A549 (cell line): Measurements from ENCODE around the gene CCDC66. TPM values are rescaled to one million over a fixed set of nuclear protein-coding genes. Genes with fewer than 3 reads are reported as not detected.

Experiments
- ATAC-seq, 2 experiments: fragments of 200-7000 bp in 1 of 2; fragments of >200 bp in 1 of 2; cut with Nextera tagmentation in 1 of 2; cut with Tn5 transposase in 1 of 2; 3 replicates each; pipeline versions ENCODE4 v1.8.0 to v1.9.1; 2018 to 2020; ENCODE audit warnings: mild to moderate bottlenecking in 1 of 2, moderate library complexity in 1 of 2
- CTCF ChIA-PET: fragments of 300-600 bp; sonication (Branson Sonifier 250); formaldehyde crosslinking; extraction: SDS; loops from one replicate; lab custom pipeline; 2021; ENCODE audit warnings: antibody characterized with exemption, inconsistent platforms; lab: Yijun Ruan, JAX
- POLR2A ChIA-PET: fragments of 350-600 bp; formaldehyde crosslinking; extraction: SDS; loops from one replicate; lab custom pipeline; 2021; ENCODE audit warnings: antibody characterized with exemption, inconsistent platforms; lab: Yijun Ruan, JAX
- DNase-seq, 2 experiments: peaks; one replicate each; pipeline versions ENCODE4 v3.0.0 to v3.0.0-alpha.2; 2011 to 2016; ENCODE audit warnings: low read depth in 1 of 2, low spot score in 1 of 2
- FAIRE-seq: peaks from 2 replicates; lab custom pipeline; 2011; peaks lifted over from hg19 to GRCh38; lab: Jason Lieb, UNC
- H3K27ac ChIP-seq, 2 experiments: fragments of >200 bp; sonication (Bioruptor Twin); formaldehyde crosslinking; 3 replicates each; pipeline ENCODE4 v1.5.1; 2016 to 2017
- H3K4me1 ChIP-seq: fragments of >200 bp; sonication (Bioruptor Twin); formaldehyde crosslinking; 3 replicates; pipeline ENCODE4 v1.6.1; 2016
- H3K4me2 ChIP-seq: fragments of >200 bp; sonication (Bioruptor Twin); formaldehyde crosslinking; 3 replicates; pipeline ENCODE4 v1.6.1; 2016
- H3K4me3 ChIP-seq: fragments of >200 bp; sonication (Bioruptor Twin); formaldehyde crosslinking; 3 replicates; pipeline ENCODE4 v1.5.1; 2016
- H3K9me3 ChIP-seq: fragments of >200 bp; sonication (Bioruptor Twin); formaldehyde crosslinking; 3 replicates; pipeline ENCODE4 v1.6.1; 2016
- ATOH8 ChIP-seq: fragments of 250-450 bp; sonication (Bioruptor Pico); IDR thresholded peaks from 2 replicates; pipeline ENCODE4 v1.5.0; 2020; ENCODE audit warnings: low read depth, mild to moderate bottlenecking, moderate library complexity
- BHLHE40 ChIP-seq: IDR thresholded peaks from 2 replicates; pipeline ENCODE4 v1.6.1; 2012; ENCODE audit warnings: low read depth, low read length, inconsistent platforms
- CBX2 ChIP-seq: fragments of 200-600 bp; sonication (generic); IDR thresholded peaks from 2 replicates; pipeline ENCODE4 v1.6.1; 2016; ENCODE audit warnings: low read depth, mild to moderate bottlenecking, borderline replicate concordance
- CHD2 ChIP-seq: fragments of 150-350 bp; IDR thresholded peaks from 2 replicates; pipeline ENCODE4 v1.6.1; 2014; ENCODE audit warnings: low read length; ENCODE audit not compliant: partially characterized antibody
- EHMT2 ChIP-seq: fragments of 200-600 bp; sonication (generic); IDR thresholded peaks from 2 replicates; pipeline ENCODE4 v1.6.1; 2016; ENCODE audit warnings: antibody characterized with exemption, low read depth, mild to moderate bottlenecking, moderate library complexity
- ELK1 ChIP-seq: fragments of 150-350 bp; IDR thresholded peaks from 2 replicates; pipeline ENCODE4 v1.6.1; 2014; ENCODE audit warnings: low read depth, mild to moderate bottlenecking, low read length
- FOSB ChIP-seq: fragments of 250-450 bp; sonication (Bioruptor Pico); IDR thresholded peaks from 2 replicates; pipeline ENCODE4 v1.5.0; 2020; ENCODE audit warnings: mild to moderate bottlenecking, moderate library complexity
- FOSL2 ChIP-seq, 2 experiments: fragments of 450-650 bp in 1 of 2; fragments of >200 bp in 1 of 2; sonication (Bioruptor Twin) in 1 of 2; formaldehyde crosslinking; IDR thresholded peaks; 2 replicates each; pipeline versions ENCODE4 v1.5.0 to v1.6.1; 2016 to 2020; ENCODE audit warnings: mild to moderate bottlenecking in 1 of 2, moderate library complexity in 1 of 2
- HOXA7 ChIP-seq: fragments of 250-450 bp; sonication (Bioruptor Pico); IDR thresholded peaks from 2 replicates; pipeline ENCODE4 v1.5.0; 2020; ENCODE audit warnings: mild to moderate bottlenecking, moderate library complexity
- HOXB13 ChIP-seq: fragments of 250-450 bp; sonication (Bioruptor Pico); IDR thresholded peaks from 2 replicates; pipeline ENCODE4 v1.5.0; 2020; ENCODE audit warnings: low read depth, mild to moderate bottlenecking, moderate library complexity
- HOXB5 ChIP-seq: fragments of 250-450 bp; sonication (Bioruptor Pico); IDR thresholded peaks from 2 replicates; pipeline ENCODE4 v1.5.0; 2020; ENCODE audit warnings: mild to moderate bottlenecking, moderate library complexity
- JUN ChIP-seq, 2 experiments: fragments of >200 bp; sonication (Bioruptor Twin); formaldehyde crosslinking; IDR thresholded peaks; 2 replicates in 1 of 2; 3 replicates in 1 of 2; pipeline ENCODE4 v1.6.1; 2016 to 2017
- JUNB ChIP-seq: fragments of >200 bp; sonication (Bioruptor Twin); formaldehyde crosslinking; IDR thresholded peaks from 2 replicates; pipeline ENCODE4 v1.6.1; 2016
- KDM1A ChIP-seq: fragments of 200-600 bp; sonication (generic); IDR thresholded peaks from 2 replicates; pipeline ENCODE4 v1.6.1; 2016; ENCODE audit warnings: low read depth, mild to moderate bottlenecking
- MAX ChIP-seq: IDR thresholded peaks from 2 replicates; pipeline ENCODE4 v1.6.1; 2012
- MYC ChIP-seq: IDR thresholded peaks from 2 replicates; pipeline ENCODE4 v1.6.1; 2012; ENCODE audit warnings: mild to moderate bottlenecking, inconsistent platforms, low read length, improper control_type of control experiment, borderline replicate concordance
- NPAS2 ChIP-seq: fragments of 250-450 bp; sonication (Bioruptor Pico); IDR thresholded peaks from 2 replicates; pipeline ENCODE4 v1.8.0; 2022; ENCODE audit warnings: mild to moderate bottlenecking, moderate library complexity, borderline replicate concordance
- PBX3 ChIP-seq: IDR thresholded peaks from 2 replicates; pipeline ENCODE4 v1.6.1; 2012
- POLR2AphosphoS2 ChIP-seq: conservative IDR thresholded peaks from 2 replicates; pipeline ENCODE4 v1.6.1; 2012; ENCODE audit warnings: low read length, improper control_type of control experiment, inconsistent platforms
- RAD21 ChIP-seq, 2 experiments: fragments of >200 bp in 1 of 2; sonication (Bioruptor Twin) in 1 of 2; formaldehyde crosslinking in 1 of 2; IDR thresholded peaks in 1 of 2; conservative IDR thresholded peaks in 1 of 2; 2 replicates in 1 of 2; 3 replicates in 1 of 2; pipeline ENCODE4 v1.6.1; 2012 to 2018; ENCODE audit warnings: inconsistent platforms in 1 of 2
- RNF2 ChIP-seq: fragments of 200-600 bp; sonication (generic); IDR thresholded peaks from 2 replicates; pipeline ENCODE4 v1.6.1; 2016; ENCODE audit warnings: low read depth, mild to moderate bottlenecking, antibody characterized with exemption, moderate library complexity, borderline replicate concordance
- SMC3 ChIP-seq: fragments of >200 bp; sonication (Bioruptor Twin); formaldehyde crosslinking; IDR thresholded peaks from 3 replicates; pipeline ENCODE4 v1.6.1; 2018; ENCODE audit warnings: inconsistent platforms
- TFCP2L1 ChIP-seq: fragments of 250-450 bp; sonication (Bioruptor Pico); IDR thresholded peaks from 2 replicates; pipeline ENCODE4 v1.5.0; 2021; ENCODE audit warnings: mild to moderate bottlenecking
- USF2 ChIP-seq: fragments of 450-650 bp; IDR thresholded peaks from 2 replicates; pipeline ENCODE4 v1.6.1; 2014; ENCODE audit warnings: antibody characterized with exemption
- WGBS: methylation state at CpG from one replicate; pipeline ENCODE4 v1.1.6; 2017; ENCODE audit errors: missing lambda C conversion rate; 5-methylcytosine and 5-hydroxymethylcytosine counted together
- polyA plus RNA-seq, 4 experiments: library from polyadenylated mRNA; depleted of rRNA in 3 of 4; stranded (reverse); fragments of >200 nt; fragmentation: RNase III in 1 of 4; extraction: RNeasy Plus Mini Kit Qiagen cat#74134 plus additional on column Dnase treatment in 1 of 4; gene quantifications; 2 replicates in 3 of 4; 3 replicates in 1 of 4; pipeline ENCODE4 v1.2.3, GENCODE V29; 2011 to 2017
- TF ChIP-seq, protein P1 (sequence below): fragments of 200-600 bp; sonication (generic); IDR thresholded peaks from 2 replicates; pipeline ENCODE4 v1.6.1; 2016; ENCODE audit warnings: antibody characterized with exemption, mild to moderate bottlenecking, moderate library complexity
- TF ChIP-seq, protein P2 (sequence below): IDR thresholded peaks from 2 replicates; pipeline ENCODE4 v1.6.1; 2012; ENCODE audit warnings: low read depth, borderline replicate concordance

CCDC66 gene
- polyA plus RNA-seq, 2 of the 4 experiments (the other 2 are of a cell fraction), result 9.1 to 17.3 TPM

GRCh38 chr3:56630966-56631365 lies 74.0 kb downstream of the CCDC66 start:
- Histone ChIP-seq H3K9me3 (no peaks in the 10 kb centered on the region), H3K27ac (no peak overlapping the region), H3K4me3 (no peak overlapping the region), H3K4me2 (no peak overlapping the region), H3K4me1 (peaks cover 8% of the 10 kb centered on the region)
- POLR2A ChIA-PET, result no interaction called here
- no peak for ATAC-seq
- 90% methylated on average over 1 of the region's 1 CpG for WGBS
- no peak for FAIRE-seq
- TF ChIP-seq JUNB (no peak), FOSB (no peak), HOXB5 (CRISPR knock-in tag) (no peak), MAX (no peak), MYC (no peak), CHD2 (no peak), RAD21 (conservative IDR thresholded peaks at IDR 0.05 in 1 of 2, IDR thresholded peaks at IDR 0.05 in 1 of 2) (no peak), JUN (IDR thresholded peaks at IDR 0.05) (no peak), TFCP2L1 (CRISPR knock-in tag) (no peak), BHLHE40 (no peak)
- TF ChIP-seq, protein P1, sequence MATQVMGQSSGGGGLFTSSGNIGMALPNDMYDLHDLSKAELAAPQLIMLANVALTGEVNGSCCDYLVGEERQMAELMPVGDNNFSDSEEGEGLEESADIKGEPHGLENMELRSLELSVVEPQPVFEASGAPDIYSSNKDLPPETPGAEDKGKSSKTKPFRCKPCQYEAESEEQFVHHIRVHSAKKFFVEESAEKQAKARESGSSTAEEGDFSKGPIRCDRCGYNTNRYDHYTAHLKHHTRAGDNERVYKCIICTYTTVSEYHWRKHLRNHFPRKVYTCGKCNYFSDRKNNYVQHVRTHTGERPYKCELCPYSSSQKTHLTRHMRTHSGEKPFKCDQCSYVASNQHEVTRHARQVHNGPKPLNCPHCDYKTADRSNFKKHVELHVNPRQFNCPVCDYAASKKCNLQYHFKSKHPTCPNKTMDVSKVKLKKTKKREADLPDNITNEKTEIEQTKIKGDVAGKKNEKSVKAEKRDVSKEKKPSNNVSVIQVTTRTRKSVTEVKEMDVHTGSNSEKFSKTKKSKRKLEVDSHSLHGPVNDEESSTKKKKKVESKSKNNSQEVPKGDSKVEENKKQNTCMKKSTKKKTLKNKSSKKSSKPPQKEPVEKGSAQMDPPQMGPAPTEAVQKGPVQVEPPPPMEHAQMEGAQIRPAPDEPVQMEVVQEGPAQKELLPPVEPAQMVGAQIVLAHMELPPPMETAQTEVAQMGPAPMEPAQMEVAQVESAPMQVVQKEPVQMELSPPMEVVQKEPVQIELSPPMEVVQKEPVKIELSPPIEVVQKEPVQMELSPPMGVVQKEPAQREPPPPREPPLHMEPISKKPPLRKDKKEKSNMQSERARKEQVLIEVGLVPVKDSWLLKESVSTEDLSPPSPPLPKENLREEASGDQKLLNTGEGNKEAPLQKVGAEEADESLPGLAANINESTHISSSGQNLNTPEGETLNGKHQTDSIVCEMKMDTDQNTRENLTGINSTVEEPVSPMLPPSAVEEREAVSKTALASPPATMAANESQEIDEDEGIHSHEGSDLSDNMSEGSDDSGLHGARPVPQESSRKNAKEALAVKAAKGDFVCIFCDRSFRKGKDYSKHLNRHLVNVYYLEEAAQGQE, result no peak
- no peak for DNase-seq
- CTCF ChIA-PET, result no interaction called here

- no peaks in the 10 kb centered on the region for H3K9me3 ChIP-seq
- ChIA-PET POLR2A (no interaction called here), CTCF (no interaction called here)
Observed at GRCh38 chr3:56633181-56633580, 76.2 kb downstream of the CCDC66 start.

More at GRCh38 chr3:56633181-56633580, 76.2 kb downstream of the CCDC66 start:
- no peak overlapping the region for H3K4me3 ChIP-seq
- ATAC-seq, result no peak
- H3K27ac ChIP-seq, result no peak overlapping the region
- DNase-seq, result no peak
- no peak overlapping the region for H3K4me2 ChIP-seq
- whole genome bisulfite sequencing, result 89% methylated on average over 4 of the region's 4 CpGs
- peaks cover 8% of the 10 kb centered on the region for H3K4me1 ChIP-seq
- TF ChIP-seq SMC3, result no peak
- no peak for TF ChIP-seq USF2
- TF ChIP-seq KDM1A, result no peak
- no peak for TF ChIP-seq PBX3
- TF ChIP-seq NPAS2 (CRISPR knock-in tag), result no peak
- TF ChIP-seq, protein P2, sequence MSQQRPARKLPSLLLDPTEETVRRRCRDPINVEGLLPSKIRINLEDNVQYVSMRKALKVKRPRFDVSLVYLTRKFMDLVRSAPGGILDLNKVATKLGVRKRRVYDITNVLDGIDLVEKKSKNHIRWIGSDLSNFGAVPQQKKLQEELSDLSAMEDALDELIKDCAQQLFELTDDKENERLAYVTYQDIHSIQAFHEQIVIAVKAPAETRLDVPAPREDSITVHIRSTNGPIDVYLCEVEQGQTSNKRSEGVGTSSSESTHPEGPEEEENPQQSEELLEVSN, result no peak
- TF ChIP-seq POLR2AphosphoS2, result no peak
- no peak for TF ChIP-seq HOXB5 (CRISPR knock-in tag)
- no peak for TF ChIP-seq ELK1
- TF ChIP-seq RNF2, result no peak
- TF ChIP-seq CBX2, result no peak
- TF ChIP-seq EHMT2, result no peak
- no peak for TF ChIP-seq HOXB13 (CRISPR knock-in tag)
- no peak for TF ChIP-seq FOSL2 (IDR thresholded peaks at IDR 0.05)
- no peak for TF ChIP-seq FOSL2 (CRISPR knock-in tag; IDR thresholded peaks at IDR 0.05)
- TF ChIP-seq ATOH8 (CRISPR knock-in tag), result no peak
- TF ChIP-seq HOXA7 (CRISPR knock-in tag), result no peak
- no peak for TF ChIP-seq MAX
- TF ChIP-seq, all 56 proteins: peak for 0
- no peak for FAIRE-seq
